H9 (cell line): ENCODE measurements around the gene CTIF. TPM values are rescaled to one million over a fixed set of nuclear protein-coding genes. Genes with fewer than 3 reads are reported as not detected.

ENCODE experiments used
- DNase-seq: peaks from one replicate; pipeline ENCODE4 v3.0.0-alpha.2; 2017
- H2AFZ ChIP-seq: one replicate; pipeline ENCODE4 v1.6.1; 2013; ENCODE audit warnings: mild to moderate bottlenecking, low read length, control low read depth, moderate library complexity
- H2AK5ac ChIP-seq: 2 replicates; pipeline ENCODE4 v1.6.1; 2013; ENCODE audit warnings: low read length, control low read depth, mixed read lengths; ENCODE audit not compliant: insufficient read length
- H2BK120ac ChIP-seq: one replicate; pipeline ENCODE4 v1.6.1; 2013; ENCODE audit warnings: low read depth, mild to moderate bottlenecking, low read length, control low read depth, inconsistent platforms; ENCODE audit not compliant: poor library complexity, severe bottlenecking
- H2BK12ac ChIP-seq: 2 replicates; pipeline ENCODE4 v1.6.1; 2013; ENCODE audit warnings: low read length, control low read depth, mixed read lengths, low read depth; ENCODE audit not compliant: insufficient read length
- H2BK15ac ChIP-seq: 2 replicates; pipeline ENCODE4 v1.6.1; 2013; ENCODE audit warnings: low read depth, low read length, control low read depth
- H2BK20ac ChIP-seq: one replicate; pipeline ENCODE4 v1.6.1; 2013; ENCODE audit warnings: low read depth, mild to moderate bottlenecking, low read length, control low read depth, inconsistent platforms; ENCODE audit not compliant: poor library complexity, severe bottlenecking
- H2BK5ac ChIP-seq: 2 replicates; pipeline ENCODE4 v1.6.1; 2013; ENCODE audit warnings: low read length, control low read depth, mixed read lengths; ENCODE audit not compliant: insufficient read length
- H3K14ac ChIP-seq: 2 replicates; pipeline ENCODE4 v1.6.1; 2013; ENCODE audit warnings: low read length, control low read depth; ENCODE audit not compliant: insufficient read depth
- H3K18ac ChIP-seq: 2 replicates; pipeline ENCODE4 v1.6.1; 2013; ENCODE audit warnings: low read depth, mild to moderate bottlenecking, mixed read lengths, low read length, control low read depth; ENCODE audit not compliant: insufficient read length
- H3K23ac ChIP-seq: 2 replicates; pipeline ENCODE4 v1.6.1; 2013; ENCODE audit warnings: low read length, control low read depth, mixed read lengths, low read depth; ENCODE audit not compliant: insufficient read length
- H3K23me2 ChIP-seq: 2 replicates; pipeline ENCODE4 v1.6.1; 2013; ENCODE audit warnings: low read depth, mild to moderate bottlenecking, mixed read lengths, low read length, control low read depth; ENCODE audit not compliant: insufficient read length, poor library complexity, severe bottlenecking
- H3K27ac ChIP-seq: 2 replicates; pipeline ENCODE4 v1.5.1; 2013; ENCODE audit warnings: low read length, control low read depth, mixed read lengths, low read depth; ENCODE audit not compliant: insufficient read length
- H3K27me3 ChIP-seq: 2 replicates; pipeline ENCODE4 v1.6.1; 2013; ENCODE audit warnings: low read length, control low read depth, inconsistent platforms; ENCODE audit not compliant: insufficient read depth
- H3K4ac ChIP-seq: 2 replicates; pipeline ENCODE4 v1.6.1; 2013; ENCODE audit warnings: low read depth, mild to moderate bottlenecking, control low read depth, inconsistent platforms, low read length, moderate library complexity
- H3K4me1 ChIP-seq: 2 replicates; pipeline ENCODE4 v1.6.1; 2013; ENCODE audit warnings: low read length, control low read depth, inconsistent platforms; ENCODE audit not compliant: insufficient read depth
- H3K4me2 ChIP-seq: 2 replicates; pipeline ENCODE4 v1.6.1; 2013; ENCODE audit warnings: low read length, control low read depth, mixed read lengths; ENCODE audit not compliant: insufficient read length, insufficient read depth
- H3K56ac ChIP-seq: 2 replicates; pipeline ENCODE4 v1.6.1; 2013; ENCODE audit warnings: low read depth, mild to moderate bottlenecking, mixed read lengths, low read length, control low read depth; ENCODE audit not compliant: insufficient read length
- H3K79me1 ChIP-seq: 2 replicates; pipeline ENCODE4 v1.6.1; 2013; ENCODE audit warnings: low read depth, mild to moderate bottlenecking, moderate library complexity, low read length, control low read depth, inconsistent platforms; ENCODE audit not compliant: insufficient read depth, poor library complexity, severe bottlenecking
- H3K79me2 ChIP-seq: 2 replicates; pipeline ENCODE4 v1.6.1; 2013; ENCODE audit warnings: low read length, control low read depth, inconsistent platforms; ENCODE audit not compliant: insufficient read depth
- H3K9ac ChIP-seq: 2 replicates; pipeline ENCODE4 v1.6.1; 2013; ENCODE audit warnings: low read length, control low read depth, mixed read lengths; ENCODE audit not compliant: insufficient read length; ENCODE audit errors: extremely low read depth
- H3K9me3 ChIP-seq: one replicate; pipeline ENCODE4 v1.6.1; 2013; ENCODE audit warnings: low read depth, low read length, inconsistent platforms; ENCODE audit not compliant: control insufficient read depth
- H3T11ph ChIP-seq: one replicate; pipeline ENCODE4 v1.6.1; 2013; ENCODE audit warnings: mild to moderate bottlenecking, low read length, control low read depth, inconsistent platforms
- H4K20me1 ChIP-seq: one replicate; pipeline ENCODE4 v1.6.1; 2013; ENCODE audit not compliant: control insufficient read depth, insufficient read length, insufficient read depth
- H4K5ac ChIP-seq: 2 replicates; pipeline ENCODE4 v1.6.1; 2013; ENCODE audit warnings: low read depth, mild to moderate bottlenecking, mixed read lengths, low read length, control low read depth; ENCODE audit not compliant: insufficient read length
- H4K8ac ChIP-seq: replicated peaks from 2 replicates; pipeline ENCODE4 v1.6.1; 2013; ENCODE audit warnings: low read length, control low read depth, mixed read lengths, low read depth; ENCODE audit not compliant: insufficient read length
- H4K91ac ChIP-seq: 2 replicates; pipeline ENCODE4 v1.6.1; 2013; ENCODE audit warnings: low read depth, mild to moderate bottlenecking, moderate library complexity, mixed read lengths, low read length, control low read depth; ENCODE audit not compliant: insufficient read length
- H3K27ac Mint-ChIP-seq, 3 experiments: 2 replicates in 2 of 3; 3 replicates in 1 of 3; pipeline ENCODE4 v1.8.0; 2020 to 2021; ENCODE audit warnings: mixed read lengths in 3 of 3, mild to moderate bottlenecking in 1 of 3, moderate library complexity in 1 of 3
- H3K27me3 Mint-ChIP-seq: 2 replicates; pipeline ENCODE4 v1.8.0; 2021; ENCODE audit warnings: low read depth, mild to moderate bottlenecking, moderate library complexity, mixed read lengths
- H3K36me3 Mint-ChIP-seq, 3 experiments: 2 replicates in 2 of 3; 3 replicates in 1 of 3; pipeline ENCODE4 v1.8.0; 2020 to 2021; ENCODE audit warnings: low read depth in 3 of 3, mixed read lengths in 3 of 3; ENCODE audit not compliant: insufficient read depth in 1 of 3
- H3K4me1 Mint-ChIP-seq, 2 experiments: 2 replicates each; pipeline ENCODE4 v1.8.0; 2020; ENCODE audit warnings: mixed read lengths in 2 of 2
- H3K4me3 Mint-ChIP-seq, 2 experiments: 2 replicates in 1 of 2; 3 replicates in 1 of 2; pipeline ENCODE4 v1.8.0; 2020 to 2021; ENCODE audit warnings: mild to moderate bottlenecking in 2 of 2, mixed read lengths in 2 of 2, moderate library complexity in 1 of 2
- H3K9me3 Mint-ChIP-seq, 2 experiments: 2 replicates in 1 of 2; 3 replicates in 1 of 2; pipeline ENCODE4 v1.8.0; 2020; ENCODE audit warnings: mild to moderate bottlenecking in 2 of 2, mixed read lengths in 2 of 2, moderate library complexity in 1 of 2
- CTCF ChIP-seq: fragments of 200-600 bp; sonication (generic); conservative IDR thresholded peaks from 3 replicates; pipeline ENCODE4 v1.8.0; 2021; ENCODE audit warnings: antibody characterized with exemption, mild to moderate bottlenecking
- WGBS: extraction: QIAGEN DNeasy Blood & Tissue Kit; methylation state at CpG from one replicate; pipeline ENCODE4 v1.1.7; 2013; ENCODE audit warnings: missing lambda C conversion rate, low lambda C conversion rate, mixed read lengths; ENCODE audit not compliant: insufficient read length; ENCODE audit errors: extremely low coverage; 5-methylcytosine and 5-hydroxymethylcytosine counted together
- total RNA-seq: library from RNA; stranded (reverse); gene quantifications from 2 replicates; pipeline ENCODE4 v1.2.1, GENCODE V29; 2021

The CTIF gene
- total RNA-seq, 1 experiment from 2014 or later = 15.8 TPM

GRCh38 chr18:48619016-48619415 lies 80.2 kb downstream of the CTIF start:
- peaks cover 25 to 31% of the 10 kb centered on the region in 2 experiments for H3K4me1 Mint-ChIP-seq
- H3K9me3 Mint-ChIP-seq = no peaks in the 10 kb centered on the region
- H3K14ac ChIP-seq = no peak overlapping the region
- no peaks in the 10 kb centered on the region for H3K27me3 Mint-ChIP-seq
- H2BK15ac ChIP-seq = no peak overlapping the region
- H3T11ph ChIP-seq = no peak overlapping the region
- no peak overlapping the region for H3K9ac ChIP-seq
- no peaks in the 10 kb centered on the region for H3K23me2 ChIP-seq
- H3K79me1 ChIP-seq = no peaks in the 10 kb centered on the region
- no peaks in the 10 kb centered on the region for H4K20me1 ChIP-seq
- no CpG with 5 or more reads among the region's 3 CpGs for WGBS
- H3K27ac Mint-ChIP-seq = peak overlapping the region in 2 of 3 experiments; percentile 39 to 63; a peak in 2 of 7 replicates
- no peak overlapping the region for H2BK12ac ChIP-seq
- DNase-seq = no peak
- H3K9me3 ChIP-seq = no peaks in the 10 kb centered on the region
- H4K91ac ChIP-seq = no peak overlapping the region
- no peak overlapping the region for H2BK120ac ChIP-seq
- no peak overlapping the region for H3K4ac ChIP-seq
- no peaks in the 10 kb centered on the region for H3K27me3 ChIP-seq
- H4K5ac ChIP-seq = no peak overlapping the region
- no peak overlapping the region for H3K18ac ChIP-seq
- no peak overlapping the region for H4K8ac ChIP-seq
- H2AFZ ChIP-seq = no peak overlapping the region
- H3K4me2 ChIP-seq = no peak overlapping the region
- no peak overlapping the region for H3K4me3 Mint-ChIP-seq
- H3K56ac ChIP-seq = no peak overlapping the region
- H3K27ac ChIP-seq = no peak overlapping the region
- no peak overlapping the region for H3K23ac ChIP-seq
- H3K79me2 ChIP-seq = no peaks in the 10 kb centered on the region
- no peaks in the 10 kb centered on the region; a peak in 3 of 7 replicates for H3K36me3 Mint-ChIP-seq
- H2BK20ac ChIP-seq = no peak overlapping the region
- peaks cover 3% of the 10 kb centered on the region; the same call in 1 of the 2 replicates for H3K4me1 ChIP-seq
- no peak overlapping the region for H2AK5ac ChIP-seq
- TF ChIP-seq CTCF = no peak
- H2BK5ac ChIP-seq = no peak overlapping the region
